GM23338 (cell line): Measurements from ENCODE around the gene ARAP1. TPM values are rescaled to one million over a fixed set of nuclear protein-coding genes. Genes with fewer than 3 reads are reported as not detected.

Experiments used
- ATAC-seq: fragments of 200-7000 bp; cut with Tn5 transposase; 3 replicates; pipeline ENCODE4 v1.9.1; 2020
- DNase-seq: peaks from one replicate; pipeline ENCODE4 v3.0.0-alpha.2; 2015; ENCODE audit warnings: low spot score
- H2AFZ ChIP-seq: fragments of 200-600 bp; sonication (generic); 2 replicates; pipeline ENCODE4 v1.8.0; 2016; ENCODE audit warnings: antibody characterized with exemption, mild to moderate bottlenecking, moderate library complexity
- H3F3A ChIP-seq: fragments of 200-600 bp; sonication (generic); replicated peaks from 2 replicates; pipeline ENCODE4 v1.8.0; 2017; ENCODE audit warnings: antibody characterized with exemption, mixed run types, low read depth
- H3K27ac ChIP-seq: fragments of 200-600 bp; sonication (generic); 2 replicates; pipeline ENCODE4 v1.6.1; 2016; ENCODE audit warnings: low read depth
- H3K27me3 ChIP-seq: fragments of 200-600 bp; sonication (generic); 2 replicates; pipeline ENCODE4 v1.8.0; 2016; ENCODE audit warnings: mild to moderate bottlenecking, mixed run types, moderate library complexity; ENCODE audit not compliant: insufficient read depth
- H3K36me3 ChIP-seq: fragments of 200-600 bp; sonication (generic); 2 replicates; pipeline ENCODE4 v1.8.0; 2016; ENCODE audit warnings: mild to moderate bottlenecking; ENCODE audit not compliant: insufficient read depth
- H3K4me1 ChIP-seq: fragments of 200-600 bp; sonication (generic); 2 replicates; pipeline ENCODE4 v1.8.0; 2016; ENCODE audit warnings: mild to moderate bottlenecking, moderate library complexity; ENCODE audit not compliant: insufficient read depth
- H3K4me2 ChIP-seq: fragments of 200-600 bp; sonication (generic); 2 replicates; pipeline ENCODE4 v1.7.1; 2017; ENCODE audit warnings: mixed run types
- H3K4me3 ChIP-seq: fragments of 200-600 bp; sonication (generic); 2 replicates; pipeline ENCODE4 v1.6.1; 2016; ENCODE audit warnings: mixed run types
- H3K79me2 ChIP-seq: fragments of 200-600 bp; sonication (generic); replicated peaks from 2 replicates; pipeline ENCODE4 v1.8.0; 2017; ENCODE audit warnings: mild to moderate bottlenecking; ENCODE audit not compliant: insufficient read depth
- H3K9me2 ChIP-seq: fragments of 200-600 bp; sonication (generic); 2 replicates; pipeline ENCODE4 v1.8.0; 2017; ENCODE audit not compliant: insufficient read depth
- H4K20me1 ChIP-seq: fragments of 200-600 bp; sonication (generic); replicated peaks from 2 replicates; pipeline ENCODE4 v1.8.0; 2017; ENCODE audit warnings: mild to moderate bottlenecking; ENCODE audit not compliant: insufficient read depth
- H3K27ac Mint-ChIP-seq: 2 replicates; pipeline ENCODE4 v1.8.0; 2020; ENCODE audit warnings: inconsistent platforms, mild to moderate bottlenecking, moderate library complexity, mixed read lengths
- H3K27me3 Mint-ChIP-seq: 3 replicates; pipeline ENCODE4 v1.8.0; 2022; ENCODE audit warnings: low read depth, mild to moderate bottlenecking, moderate library complexity, mixed read lengths, inconsistent platforms; ENCODE audit not compliant: insufficient read depth, poor library complexity
- H3K36me3 Mint-ChIP-seq: 3 replicates; pipeline ENCODE4 v1.8.0; 2021; ENCODE audit warnings: low read depth, mild to moderate bottlenecking, inconsistent platforms, moderate library complexity, mixed read lengths
- H3K4me1 Mint-ChIP-seq: 3 replicates; pipeline ENCODE4 v1.8.0; 2020; ENCODE audit warnings: mild to moderate bottlenecking, inconsistent platforms, mixed read lengths
- H3K4me3 Mint-ChIP-seq: 3 replicates; pipeline ENCODE4 v1.8.0; 2021; ENCODE audit warnings: moderate library complexity, mild to moderate bottlenecking, inconsistent platforms, mixed read lengths
- H3K9me3 Mint-ChIP-seq: 3 replicates; pipeline ENCODE4 v1.8.0; 2020; ENCODE audit warnings: moderate library complexity, mild to moderate bottlenecking, inconsistent platforms, mixed read lengths
- EZH2 ChIP-seq: fragments of 200-600 bp; sonication (generic); IDR thresholded peaks from one replicate; pipeline ENCODE4 v1.8.0; 2017; ENCODE audit warnings: antibody characterized with exemption, mild to moderate bottlenecking, low read depth; ENCODE audit not compliant: unreplicated experiment
- JUNB ChIP-seq: IDR thresholded peaks from one replicate; pipeline ENCODE4 v1.6.1; 2016; ENCODE audit warnings: antibody characterized with exemption; ENCODE audit not compliant: unreplicated experiment
- REST ChIP-seq: IDR thresholded peaks from one replicate; pipeline ENCODE4 v1.6.1; 2018; ENCODE audit warnings: antibody characterized with exemption; ENCODE audit not compliant: unreplicated experiment
- ZNF114 ChIP-seq: fragments of 250-450 bp; sonication (Bioruptor Pico); IDR thresholded peaks from 2 replicates; pipeline ENCODE4 v1.5.0; 2020; ENCODE audit warnings: mild to moderate bottlenecking, moderate library complexity
- ZNF462 ChIP-seq: fragments of 250-450 bp; sonication (Bioruptor Pico); IDR thresholded peaks from 2 replicates; pipeline ENCODE4 v1.5.0; 2020; ENCODE audit warnings: mild to moderate bottlenecking, moderate library complexity
- polyA plus RNA-seq: library from polyadenylated mRNA; unstranded; fragments of >200 nt; fragmentation: Nextera tagmentation; extraction: Ambion mirVana; gene quantifications from 2 replicates; pipeline ENCODE4 v1.2.1, GENCODE V29; 2016
- total RNA-seq: library from RNA; depleted of rRNA; stranded (reverse); fragments of >200 nt; shearing (Covaris generic); gene quantifications from 2 replicates; pipeline ENCODE4 v1.2.3, GENCODE V29; 2014

Gene ARAP1
- total and polyA plus RNA-seq, 2 experiments from 2014 or later = 24.5 to 116 TPM

GRCh38 chr11:72679869-72680268 lies 72.3 kb downstream of the ARAP1 start (continued):
- TF ChIP-seq REST = no peak
- TF ChIP-seq EZH2 = no peak

- peaks cover 44% of the 10 kb centered on the region for H3K4me1 Mint-ChIP-seq
- Histone ChIP-seq H4K20me1 (peaks cover 4% of the 10 kb centered on the region; the same call in 1 of the 2 replicates), H3K4me3 (no peak overlapping the region), H3K27me3 (peaks cover 54% of the 10 kb centered on the region), H3K27ac (no peak overlapping the region), H2AFZ (no peak overlapping the region), H3K79me2 (no peaks in the 10 kb centered on the region), H3K4me2 (no peak overlapping the region), H3F3A (no peaks in the 10 kb centered on the region), H3K9me2 (no peaks in the 10 kb centered on the region), H3K4me1 (peaks cover 32% of the 10 kb centered on the region), H3K36me3 (no peaks in the 10 kb centered on the region)
- H3K36me3 Mint-ChIP-seq = no peaks in the 10 kb centered on the region
- no peak for ATAC-seq
- no peak overlapping the region for H3K27ac Mint-ChIP-seq
- TF ChIP-seq ZNF462 (no peak), ZNF114 (CRISPR knock-in tag) (no peak), JUNB (no peak), EZH2 (no peak)
- H3K9me3 Mint-ChIP-seq = no peaks in the 10 kb centered on the region
- DNase-seq = no peak
- H3K4me3 Mint-ChIP-seq = no peak overlapping the region
- peaks cover 47% of the 10 kb centered on the region for H3K27me3 Mint-ChIP-seq
Observed at GRCh38 chr11:72678524-72678923, 73.7 kb downstream of the ARAP1 start.
